Kidney glomerular epithelial cell (primary cell): ENCODE measurements around the gene GAB2.
"Not testable (repeated sequence)": the region's sequence is repeated elsewhere in the genome, so short reads cannot be mapped to it uniquely, and the experiment has no call there.

Experiments
- DNase-seq: peaks from one replicate; lab custom pipeline; 2025; lab: John Stamatoyannopoulos, UW

The GAB2 gene

DNA sequence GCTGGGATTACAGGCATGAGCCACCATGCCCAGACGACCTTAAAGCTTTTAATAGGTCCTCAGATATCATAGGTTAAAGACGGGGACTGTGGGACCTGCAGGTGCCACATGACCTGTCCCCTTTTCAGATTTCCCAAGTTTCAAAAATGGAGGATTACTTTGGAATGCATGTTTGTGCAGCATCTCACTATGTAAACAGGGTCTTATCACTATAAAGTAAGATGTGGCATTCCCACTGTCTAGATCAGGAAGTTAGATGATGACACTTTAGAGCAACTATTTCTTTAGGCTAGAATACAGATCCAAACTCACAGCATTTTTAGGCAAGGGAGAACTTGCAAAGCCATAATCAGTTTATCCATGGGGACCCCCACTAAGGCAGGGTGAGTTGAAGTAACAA, 136.1 kb downstream of the GAB2 start:
- DNase-seq, result no peak

DNA sequence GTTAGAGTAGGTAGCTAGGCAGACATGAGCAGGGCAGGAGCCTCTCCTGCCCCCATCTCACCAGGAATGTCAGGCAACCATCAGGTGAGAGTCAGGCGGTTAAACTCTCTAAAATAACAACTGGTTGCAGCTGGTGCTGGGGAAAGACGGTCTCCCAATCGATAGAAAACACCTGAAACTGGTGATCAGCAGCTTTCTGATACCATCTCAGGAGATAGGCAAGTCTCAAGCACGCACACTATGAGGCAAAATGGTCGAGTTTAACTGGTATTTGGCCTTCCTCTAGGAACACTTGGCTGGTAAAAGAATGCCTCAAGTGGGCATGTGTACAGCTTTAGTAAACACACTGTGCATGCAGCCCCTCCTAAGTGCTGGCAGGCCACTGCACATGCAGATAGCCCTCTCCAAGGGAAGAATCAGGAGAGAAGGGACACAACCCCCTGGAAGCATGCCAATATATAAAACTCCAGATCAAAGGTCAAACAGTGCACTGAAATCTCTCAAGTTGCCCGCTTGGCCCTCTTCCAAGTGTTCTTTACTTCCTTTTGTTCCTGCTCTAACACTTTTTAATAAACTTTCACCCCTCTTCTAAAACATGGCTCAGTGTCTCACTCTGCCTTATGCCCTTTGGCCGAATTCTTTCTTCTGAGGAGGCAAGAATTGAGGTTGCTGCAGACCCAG, 140.2 kb downstream of the GAB2 start:
- DNase-seq, result no peak

DNA sequence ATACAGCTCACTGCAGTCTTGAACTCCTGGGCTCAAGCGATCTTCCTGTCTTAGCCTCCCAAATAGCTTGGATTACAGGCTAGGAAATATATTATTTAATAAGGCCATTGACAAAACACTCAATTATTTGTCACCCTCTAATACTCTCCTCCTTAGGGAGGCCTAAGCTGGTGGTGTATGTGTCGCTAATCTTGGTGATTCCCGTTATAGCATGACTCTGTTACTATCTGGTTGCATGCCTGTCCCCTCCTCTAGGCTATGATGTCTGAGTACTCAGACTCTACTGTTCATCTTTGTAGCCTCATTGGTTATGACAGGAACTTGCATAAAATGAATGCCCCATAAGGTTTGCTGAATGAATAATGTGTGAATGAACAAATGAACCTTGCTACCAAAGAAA, 141.3 kb downstream of the GAB2 start:
- DNase-seq, result no peak

DNA sequence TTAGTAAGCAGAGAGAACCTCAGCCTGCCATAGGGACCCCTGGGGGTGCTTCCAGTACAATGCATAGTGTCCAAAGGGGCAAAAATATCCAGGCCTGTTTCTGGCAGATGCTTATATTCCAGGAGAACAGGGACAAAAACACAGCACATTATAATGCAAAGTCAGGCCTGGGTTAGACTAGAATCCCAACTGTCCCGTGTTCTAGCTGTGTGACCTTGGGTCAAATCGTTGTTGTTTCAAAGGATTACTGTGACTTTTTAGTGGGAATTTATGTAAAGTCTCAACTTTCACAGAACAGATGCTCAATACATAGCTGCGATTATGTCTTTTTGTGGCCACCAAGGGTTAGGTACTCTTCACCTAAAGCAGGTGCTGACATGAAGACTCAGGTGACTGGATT, 142.9 kb downstream of the GAB2 start:
- DNase-seq, result no peak

DNA sequence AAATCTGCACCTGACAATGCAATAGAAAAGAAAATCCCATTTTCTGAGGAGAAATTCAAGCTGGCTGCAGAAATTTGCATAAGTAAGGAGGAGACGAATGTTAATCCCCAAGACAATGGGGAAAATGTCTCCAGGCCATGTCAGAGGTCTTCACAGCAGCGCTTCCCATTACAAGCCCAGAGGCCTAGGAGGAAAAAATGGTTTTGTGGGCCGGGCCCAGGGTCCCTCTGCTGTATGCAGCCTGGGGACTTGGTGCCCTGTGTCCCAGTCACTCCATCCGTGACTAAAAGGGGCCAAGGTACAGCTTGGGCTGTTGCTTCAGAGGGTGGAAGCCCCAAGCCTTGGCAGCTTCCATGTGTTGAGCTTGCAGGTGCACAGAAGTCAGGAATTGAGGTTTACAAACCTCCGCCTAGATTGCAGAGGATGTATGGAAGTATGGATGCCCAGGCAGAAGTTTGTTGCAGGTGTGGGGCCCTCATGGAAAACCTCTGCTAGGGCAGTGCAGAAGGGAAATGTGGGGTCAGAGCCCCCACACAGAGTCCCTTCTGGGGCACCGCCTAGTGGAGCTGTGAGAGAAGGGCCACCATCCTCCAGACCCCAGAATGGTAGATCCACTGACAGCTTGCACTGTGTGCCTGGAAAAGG, 144.9 kb downstream of the GAB2 start:
- DNase-seq, result not testable (repeated sequence)

DNA sequence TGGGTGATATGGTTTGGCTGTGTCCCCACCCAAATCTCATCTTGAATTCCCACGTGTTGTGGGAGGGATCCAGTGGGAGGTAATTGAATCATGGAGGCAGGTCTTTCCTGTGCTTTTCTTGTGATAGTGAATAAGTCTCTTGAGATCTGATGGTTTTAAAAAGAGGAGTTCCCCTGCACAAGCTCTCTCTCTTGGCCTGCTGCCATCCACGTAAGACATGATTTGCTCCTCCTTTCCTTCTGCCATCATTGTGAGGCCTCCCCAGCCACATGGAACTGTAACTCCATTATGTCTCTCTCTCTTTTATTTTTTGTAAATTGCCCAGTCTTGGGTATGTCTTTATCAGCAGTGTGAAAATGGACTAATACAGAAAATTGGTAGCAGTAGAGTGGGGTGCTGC, 145.8 kb downstream of the GAB2 start:
- DNase-seq, result not testable (repeated sequence)

DNA sequence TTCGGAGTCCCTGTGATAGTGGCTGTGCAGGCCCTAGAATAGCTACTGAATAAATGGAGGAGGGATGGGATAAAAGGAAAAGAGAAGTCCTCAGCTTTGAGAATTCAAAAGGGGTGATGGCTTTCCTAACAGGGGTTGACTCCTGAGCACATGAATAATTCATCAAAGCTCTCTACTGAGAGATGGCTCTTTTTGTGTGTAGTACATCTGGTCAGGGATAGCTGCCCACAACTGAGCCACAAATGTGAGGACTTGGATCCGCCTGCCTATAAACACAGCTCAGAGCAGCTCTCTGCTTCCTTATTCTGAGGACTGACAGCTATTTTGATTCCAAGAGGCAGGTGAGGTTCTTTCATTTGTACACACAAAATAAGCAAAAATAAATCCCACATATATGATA, 146.6 kb downstream of the GAB2 start:
- no peak for DNase-seq

DNA sequence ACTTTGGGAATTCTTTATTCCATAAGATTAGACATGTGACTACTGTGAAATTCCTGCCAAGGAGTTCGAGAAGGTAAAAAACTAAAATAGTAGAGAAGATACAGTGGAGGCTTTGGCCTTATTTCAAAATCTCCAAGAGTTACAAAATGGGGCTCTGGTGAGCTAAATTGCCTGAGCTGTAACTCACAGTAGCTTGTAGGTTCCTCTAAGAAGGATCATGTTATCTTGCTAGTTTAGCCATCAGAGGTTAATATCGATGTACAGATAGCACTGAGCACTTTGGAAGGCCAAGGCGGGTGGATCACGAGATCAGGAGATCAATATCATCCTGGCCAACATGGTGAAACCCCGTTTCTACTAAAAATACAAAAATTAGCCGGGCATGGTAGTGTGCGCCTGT, 147.8 kb downstream of the GAB2 start:
- DNase-seq, result no peak

DNA sequence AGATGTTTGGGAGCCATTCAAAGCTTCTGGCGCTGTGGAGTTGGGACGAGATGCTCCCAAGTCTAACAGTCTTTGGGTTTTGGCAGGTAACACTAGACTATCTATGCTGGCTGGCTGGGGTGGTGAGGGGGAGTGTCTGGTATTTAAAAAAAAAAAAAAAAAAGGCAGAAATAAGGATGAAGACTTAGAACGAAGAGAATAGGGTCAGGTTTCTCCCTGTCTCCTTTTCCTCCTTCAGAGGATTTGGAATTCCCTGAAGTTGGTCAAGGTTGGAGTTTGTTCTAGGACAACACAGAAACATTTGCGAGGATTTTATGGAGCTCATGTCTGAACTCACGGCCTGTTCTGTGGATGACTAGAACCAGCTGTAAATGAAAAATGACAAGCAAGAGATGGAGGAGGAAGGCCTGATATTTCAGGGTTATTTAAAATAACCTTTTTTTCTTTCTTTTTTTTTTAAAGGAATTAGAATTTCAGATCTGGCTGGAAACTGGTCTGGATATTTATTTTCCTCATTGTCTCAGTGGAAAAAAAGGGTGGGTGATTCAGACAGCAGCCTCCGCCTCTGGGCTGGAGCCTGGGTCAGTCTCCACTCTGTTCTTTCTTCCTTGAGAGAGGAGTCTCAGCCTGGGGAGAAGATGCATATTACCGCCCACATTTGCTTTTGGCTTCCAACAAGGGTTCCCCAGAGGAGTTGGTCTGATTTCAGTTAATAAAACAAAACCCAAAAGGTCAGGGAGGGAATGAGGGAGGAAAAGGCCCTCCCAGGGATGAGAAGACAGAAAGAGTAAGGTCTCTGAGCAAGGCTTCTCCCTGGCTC, 148.8 kb downstream of the GAB2 start:
- DNase-seq, result peak; percentile 0

DNA sequence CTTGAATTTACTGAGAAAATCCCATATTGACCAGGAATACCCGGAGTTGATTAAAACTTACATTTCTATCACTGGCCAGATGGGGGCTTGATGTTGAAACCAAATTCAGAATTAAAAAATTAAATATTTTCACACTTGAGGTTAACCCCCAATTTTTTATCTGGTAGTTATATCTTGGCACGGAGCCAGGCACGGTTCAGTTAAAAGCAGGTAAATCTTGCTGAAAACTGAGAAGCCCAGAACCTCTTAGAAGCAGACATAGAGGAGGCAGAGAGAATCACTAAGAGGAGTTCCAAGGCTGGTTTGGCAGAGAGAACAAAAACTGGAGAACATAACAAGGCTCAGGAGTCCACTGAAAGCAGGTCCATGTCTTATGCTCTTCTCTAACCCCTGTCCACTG, 151.2 kb downstream of the GAB2 start:
- DNase-seq, result no peak

DNA sequence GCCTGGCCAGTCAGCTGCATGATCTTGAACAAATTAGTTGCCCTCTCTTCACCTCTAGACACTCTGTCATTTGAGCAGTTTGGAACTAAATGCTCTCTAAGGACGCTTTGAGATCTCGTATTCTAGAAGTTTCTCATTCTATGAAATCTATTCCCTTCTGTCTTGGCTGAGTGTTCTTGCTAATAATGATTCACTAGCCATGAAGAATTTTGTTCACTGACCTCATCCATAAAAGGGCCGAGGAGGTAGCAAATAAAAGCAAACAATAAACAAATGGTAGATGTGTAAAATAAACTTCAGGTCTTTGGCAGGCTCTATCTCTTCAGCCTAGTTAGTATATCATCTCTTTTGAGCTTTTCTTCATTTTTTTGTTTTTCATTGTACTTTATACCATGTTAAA, 152.3 kb downstream of the GAB2 start:
- DNase-seq, result peak; percentile 25

DNA sequence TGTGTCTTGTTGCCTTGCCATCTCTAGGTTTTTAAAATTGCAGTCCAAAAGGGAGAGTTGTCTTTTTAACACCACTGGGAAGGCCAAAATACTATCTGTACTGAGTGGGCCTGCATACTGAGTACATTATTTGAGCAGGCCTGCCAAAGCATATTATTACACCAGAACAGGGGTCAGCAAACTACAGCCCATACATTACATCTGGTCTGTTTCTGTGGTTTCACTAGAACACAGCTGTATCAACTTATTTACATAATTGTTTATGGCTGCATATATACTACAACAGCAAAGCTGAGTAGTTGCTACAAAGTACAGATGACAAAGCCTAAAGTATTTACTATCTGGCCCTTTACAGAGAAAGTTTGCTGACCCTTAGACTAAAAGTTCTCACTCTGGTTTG, 154.9 kb downstream of the GAB2 start:
- DNase-seq, result no peak

DNA sequence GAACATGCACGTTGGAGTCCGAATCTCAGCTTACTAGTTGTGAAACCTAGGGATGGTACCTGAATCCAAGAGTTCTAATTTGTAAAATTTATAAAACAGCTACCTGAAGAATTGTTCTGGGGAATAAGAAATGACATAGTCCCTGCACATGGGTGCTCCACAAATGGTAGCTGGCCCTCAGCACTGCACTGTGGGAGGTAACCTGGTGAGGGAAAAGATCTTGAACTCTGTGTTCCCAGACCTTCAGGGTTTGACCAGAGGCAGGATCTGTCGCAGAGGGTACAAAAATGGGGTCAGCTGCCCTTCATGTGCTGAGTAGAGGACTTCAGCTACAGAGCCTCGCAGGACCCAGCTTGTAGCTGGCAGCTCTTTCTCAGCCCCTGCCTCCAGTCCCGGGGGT, 155.4 kb downstream of the GAB2 start:
- DNase-seq, result no peak

DNA sequence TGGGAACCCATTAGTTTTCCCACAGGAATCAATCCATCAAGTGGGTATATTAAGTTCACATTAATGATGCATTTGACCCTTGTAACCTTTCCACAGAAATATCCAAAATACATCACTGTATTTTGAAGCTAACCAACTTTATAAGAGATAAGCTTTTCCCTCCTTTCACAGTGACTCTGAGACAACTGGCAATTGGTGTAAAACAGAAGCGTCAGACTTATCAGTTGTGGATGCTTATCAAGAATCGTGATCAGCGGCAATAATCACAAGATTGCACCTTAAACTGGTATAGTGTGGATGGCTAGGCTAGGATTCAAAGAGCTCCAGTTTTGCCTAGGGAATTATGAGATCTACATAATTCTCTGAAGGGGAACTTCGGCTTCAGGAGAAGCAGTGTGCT, 155.8 kb downstream of the GAB2 start:
- DNase-seq, result no peak

DNA sequence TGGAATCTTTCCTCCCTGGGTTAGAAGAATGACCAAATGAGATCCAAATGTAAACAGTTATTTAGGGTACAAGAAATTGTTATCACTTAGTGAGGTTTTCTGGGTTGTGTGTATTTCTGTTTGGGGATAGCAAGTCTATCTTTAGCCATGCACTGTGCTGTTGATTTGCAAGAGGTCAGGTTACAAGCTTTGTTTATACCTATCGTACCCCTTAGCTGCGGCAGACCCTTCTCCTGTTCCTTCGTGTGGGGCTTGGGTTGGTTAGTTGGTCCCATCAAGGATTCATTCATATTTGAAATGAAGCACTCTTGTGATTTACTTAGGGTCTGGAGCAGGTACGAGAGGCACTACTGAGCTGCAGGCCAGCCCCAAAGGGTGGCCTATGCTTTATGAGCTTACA, 156.3 kb downstream of the GAB2 start:
- no peak for DNase-seq

DNA sequence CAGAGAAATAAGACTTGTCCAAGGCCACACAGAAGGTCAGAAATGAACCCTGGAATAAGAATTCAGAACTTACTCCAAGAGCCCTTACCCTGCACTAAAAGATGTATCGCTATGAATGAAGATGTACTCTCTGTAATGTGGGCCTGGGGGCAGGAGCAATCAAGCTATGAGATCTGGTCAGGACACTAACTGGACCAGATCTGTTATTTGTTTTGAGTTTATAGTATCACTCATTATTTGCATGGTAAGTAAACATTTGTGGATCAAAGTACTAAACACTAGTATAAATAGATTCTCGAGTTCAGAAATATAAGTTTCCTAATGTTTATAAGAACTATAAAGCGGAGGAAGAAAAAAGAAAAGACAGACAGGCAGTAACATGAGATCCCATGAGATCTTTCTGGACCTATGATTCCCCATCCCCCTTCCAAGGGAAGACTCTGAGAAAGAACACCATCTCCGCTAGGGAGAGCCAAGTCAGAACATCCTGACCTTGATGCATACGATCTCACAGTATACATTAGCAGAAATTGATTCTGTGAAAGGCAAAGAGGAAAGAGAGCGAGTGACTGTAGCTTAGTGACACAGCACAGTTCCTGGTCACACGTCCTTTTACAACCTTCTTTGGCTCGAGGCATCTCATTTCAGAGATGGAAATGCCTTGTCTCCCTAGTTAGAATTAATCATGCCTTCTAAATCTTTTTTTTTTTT, 157.7 kb downstream of the GAB2 start:
- DNase-seq, result no peak

DNA sequence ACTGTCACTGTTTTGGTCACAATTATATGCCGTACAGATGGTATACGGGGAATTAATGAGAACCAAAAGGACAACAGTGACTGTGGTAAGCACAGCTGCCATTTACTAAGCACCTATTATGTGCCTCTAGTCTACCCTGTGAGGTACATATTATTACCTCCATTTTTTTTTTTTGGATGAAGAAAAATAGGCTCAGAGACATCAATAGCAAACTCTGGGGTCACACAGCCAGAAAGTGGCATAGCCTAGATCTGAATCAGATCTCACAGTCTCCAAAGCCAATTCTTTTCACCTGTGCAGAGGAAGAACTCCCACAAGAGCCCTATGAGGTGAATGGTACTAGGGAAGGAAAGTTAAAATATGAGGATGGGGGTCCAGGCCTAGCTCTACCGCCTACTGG, 160.0 kb downstream of the GAB2 start:
- no peak for DNase-seq

DNA sequence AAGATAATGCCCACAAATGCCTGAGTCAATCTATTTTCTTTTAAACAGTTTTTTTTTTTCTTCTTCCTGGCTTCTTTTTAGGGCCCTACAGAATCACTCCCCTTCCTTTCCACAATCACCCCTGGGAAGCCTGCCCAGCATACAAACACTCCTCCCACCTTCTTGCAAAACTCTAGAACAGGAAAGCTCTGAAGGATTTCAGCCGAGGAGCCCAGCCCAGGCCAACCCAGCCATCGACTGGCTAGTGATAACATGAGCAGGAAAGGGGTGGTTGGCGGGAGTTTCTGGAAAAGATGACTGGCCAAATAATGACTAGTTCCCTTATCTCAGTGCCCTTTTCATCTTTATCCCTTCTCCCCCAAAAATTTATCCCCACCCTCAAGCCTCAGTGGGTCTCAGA, 160.7 kb downstream of the GAB2 start:
- peak; percentile 37 for DNase-seq

DNA sequence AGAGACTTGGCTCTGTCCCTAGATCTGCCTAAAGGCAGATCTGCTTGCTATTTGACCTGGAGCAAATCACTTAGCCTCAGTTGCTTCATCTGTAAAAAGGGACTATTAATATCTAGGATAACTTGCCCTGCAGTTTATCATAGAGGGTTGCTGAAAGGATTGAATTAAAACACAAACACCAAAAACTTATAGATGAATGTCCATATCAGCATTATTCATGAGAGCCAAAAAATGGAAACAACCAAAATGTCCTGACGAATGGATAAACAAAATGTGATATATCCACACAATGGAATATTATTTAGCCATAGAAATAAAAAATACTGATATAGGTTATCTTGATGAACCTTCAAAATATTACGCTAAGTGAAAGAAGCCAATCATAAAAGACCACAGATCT, 161.7 kb downstream of the GAB2 start:
- DNase-seq, result no peak

DNA sequence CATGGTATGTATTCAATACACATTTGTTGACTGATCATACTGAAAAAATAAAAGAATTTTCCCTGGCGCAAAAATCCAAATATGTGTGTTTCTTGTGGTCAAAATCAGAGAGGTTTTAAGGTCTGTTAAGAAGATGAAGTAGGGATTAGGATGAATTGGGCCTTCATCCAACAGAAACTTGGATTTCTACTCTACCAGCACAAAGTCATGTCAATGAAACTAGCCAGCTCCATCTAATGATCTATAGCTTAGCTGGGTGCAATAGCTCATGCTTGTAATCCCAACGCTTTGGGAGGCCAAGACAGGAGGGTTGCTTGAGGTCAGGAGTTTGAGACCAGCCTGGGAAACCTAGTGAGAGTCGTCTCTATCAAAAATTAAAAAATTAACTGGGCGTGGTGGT, 163.4 kb downstream of the GAB2 start:
- DNase-seq, result no peak

DNA sequence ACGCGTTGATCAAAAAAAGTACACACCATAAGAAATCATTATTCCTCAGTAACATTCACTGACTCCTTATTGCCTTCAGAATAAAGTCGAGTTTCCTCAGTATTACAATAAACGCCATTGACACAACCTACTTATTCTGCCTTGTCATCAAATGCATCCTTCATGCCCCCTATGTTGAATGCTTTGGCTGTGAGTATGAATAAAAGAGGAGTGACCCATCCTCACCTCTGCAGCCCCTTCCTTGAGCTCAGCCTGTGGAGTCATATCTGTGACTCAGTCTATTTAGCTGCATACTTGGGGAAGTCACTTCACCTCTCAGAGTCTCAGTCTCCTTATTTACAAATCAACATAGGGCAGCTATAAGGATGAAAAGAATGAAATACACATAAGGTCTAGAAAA, 163.8 kb downstream of the GAB2 start:
- peak; percentile 6 for DNase-seq

DNA sequence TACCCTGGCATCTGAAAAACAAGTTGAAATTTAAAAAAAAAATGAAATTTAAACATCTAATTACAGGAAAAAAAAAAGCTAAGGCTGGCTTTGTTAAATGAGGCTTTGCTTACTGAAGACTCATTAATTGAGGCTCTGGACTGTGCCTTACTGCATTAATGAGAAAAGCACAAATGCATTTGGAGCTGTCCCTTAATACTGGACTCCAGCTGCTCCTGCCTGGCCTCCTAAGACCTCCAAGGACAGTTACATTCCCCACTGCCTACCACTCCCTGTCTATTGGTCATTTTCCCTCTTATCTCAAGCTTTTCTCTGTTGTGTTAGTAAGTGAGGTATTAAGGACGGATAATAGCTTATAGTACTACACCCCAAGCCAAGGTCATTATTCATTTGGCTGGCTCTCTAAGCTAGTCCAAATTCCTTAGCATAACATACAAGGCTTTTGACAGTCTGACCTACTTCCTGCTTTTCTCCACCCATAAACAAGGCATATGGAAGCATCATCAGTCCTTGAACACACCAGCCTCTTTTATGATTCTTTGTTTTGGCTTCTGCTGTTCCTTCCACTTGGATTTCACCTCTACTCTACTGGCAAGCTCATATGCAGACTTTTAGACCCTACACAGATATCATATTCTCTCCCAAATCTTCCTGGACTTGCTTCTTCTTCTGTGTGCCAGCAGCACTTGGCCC, 166.4 kb downstream of the GAB2 start:
- DNase-seq, result no peak
